IMR-90 (cell line): Measurements from ENCODE around the gene LATS1. TPM values are rescaled to one million over a fixed set of nuclear protein-coding genes. Genes with fewer than 3 reads are reported as not detected.
A peak's percentile ranks its signal among the peaks of the same experiment; 100 is the strongest.

Source experiments
- ATAC-seq: fragments of 200-7000 bp; cut with Tn5 transposase; 2 replicates; pipeline ENCODE4 v1.9.1; 2020; ENCODE audit warnings: low read depth, mild to moderate bottlenecking, moderate library complexity
- BruUV-seq: library from RNA; stranded (reverse); fragments of 400-500 nt; replicated peaks from 2 replicates; lab custom pipeline; 2021; lab: Mats Ljungman, UMichigan
- CTCF ChIA-PET: fragments of 300-600 bp; formaldehyde crosslinking; extraction: SDS; loops from one replicate; lab custom pipeline; 2021; ENCODE audit warnings: antibody characterized with exemption; lab: Yijun Ruan, JAX
- POLR2A ChIA-PET: fragments of 300-600 bp; sonication (Branson Sonifier 250); formaldehyde crosslinking; loops from one replicate; lab custom pipeline; 2022; ENCODE audit warnings: antibody characterized with exemption; ENCODE audit not compliant: unreplicated experiment; lab: Charles Lee
- DNase-seq: peaks from one replicate; pipeline ENCODE4 v3.0.0; 2013
- H2AFZ ChIP-seq: replicated peaks from 2 replicates; pipeline ENCODE3; 2013; ENCODE audit warnings: low read length, mild to moderate bottlenecking; ENCODE audit not compliant: poor library complexity
- H2AK5ac ChIP-seq: 2 replicates; pipeline ENCODE4 v1.6.1; 2013; ENCODE audit warnings: low read depth, low read length, inconsistent platforms
- H2AK9ac ChIP-seq: replicated peaks from 2 replicates; pipeline ENCODE3; 2013; ENCODE audit warnings: mild to moderate bottlenecking, low read depth, low read length, moderate library complexity; ENCODE audit not compliant: poor library complexity
- H2BK120ac ChIP-seq: 2 replicates; pipeline ENCODE4 v1.6.1; 2013; ENCODE audit warnings: low read depth, low read length, inconsistent platforms
- H2BK15ac ChIP-seq: 3 replicates; pipeline ENCODE4 v1.6.1; 2013; ENCODE audit warnings: low read depth, low read length, inconsistent platforms
- H2BK20ac ChIP-seq: 2 replicates; pipeline ENCODE4 v1.6.1; 2013; ENCODE audit warnings: low read depth, mild to moderate bottlenecking, inconsistent platforms, low read length, moderate library complexity
- H2BK5ac ChIP-seq: 2 replicates; pipeline ENCODE4 v1.6.1; 2013; ENCODE audit warnings: mild to moderate bottlenecking, low read depth, low read length, inconsistent platforms; ENCODE audit not compliant: poor library complexity, severe bottlenecking
- H3K14ac ChIP-seq: replicated peaks from 2 replicates; pipeline ENCODE4 v1.6.1; 2013; ENCODE audit warnings: low read depth, low read length, inconsistent platforms
- H3K18ac ChIP-seq: 2 replicates; pipeline ENCODE4 v1.6.1; 2013; ENCODE audit warnings: low read depth, low read length, control low read depth
- H3K23ac ChIP-seq: 2 replicates; pipeline ENCODE4 v1.6.1; 2013; ENCODE audit warnings: low read depth, low read length, inconsistent platforms
- H3K27ac ChIP-seq: 2 replicates; pipeline ENCODE4 v1.5.1; 2013; ENCODE audit warnings: mild to moderate bottlenecking, control low read depth, low read length; ENCODE audit not compliant: insufficient read depth
- H3K27me3 ChIP-seq: 2 replicates; pipeline ENCODE4 v1.6.1; 2013; ENCODE audit warnings: low read length; ENCODE audit not compliant: control insufficient read depth, insufficient read depth
- H3K36me3 ChIP-seq: 2 replicates; pipeline ENCODE4 v1.6.1; 2013; ENCODE audit warnings: low read length, mixed read lengths; ENCODE audit not compliant: control insufficient read depth, insufficient read depth
- H3K4ac ChIP-seq: 2 replicates; pipeline ENCODE4 v1.6.1; 2013; ENCODE audit warnings: low read depth, low read length, inconsistent platforms
- H3K4me1 ChIP-seq: 2 replicates; pipeline ENCODE4 v1.6.1; 2013; ENCODE audit warnings: low read length, mixed read lengths; ENCODE audit not compliant: control insufficient read depth, insufficient read depth
- H3K4me2 ChIP-seq: 2 replicates; pipeline ENCODE4 v1.6.1; 2013; ENCODE audit warnings: low read depth, mild to moderate bottlenecking, control low read depth, low read length, moderate library complexity
- H3K4me3 ChIP-seq: 2 replicates; pipeline ENCODE4 v1.5.1; 2013; ENCODE audit warnings: low read depth, mild to moderate bottlenecking, control low read depth, low read length, moderate library complexity; ENCODE audit not compliant: insufficient read depth
- H3K56ac ChIP-seq: 2 replicates; pipeline ENCODE4 v1.6.1; 2013; ENCODE audit warnings: low read length, inconsistent platforms; ENCODE audit not compliant: insufficient read depth; ENCODE audit errors: extremely low read depth
- H3K79me1 ChIP-seq, 2 experiments: 2 replicates each; pipeline ENCODE4 v1.6.1; 2013; ENCODE audit warnings: low read length in 2 of 2, inconsistent platforms in 1 of 2, low read depth in 1 of 2
- H3K9ac ChIP-seq: 2 replicates; pipeline ENCODE4 v1.6.1; 2013; ENCODE audit warnings: low read depth, low read length, control low read depth
- H3K9me1 ChIP-seq: 2 replicates; pipeline ENCODE4 v1.6.1; 2013; ENCODE audit warnings: low read length, inconsistent platforms; ENCODE audit not compliant: insufficient read depth
- H3K9me3 ChIP-seq: 2 replicates; pipeline ENCODE4 v1.6.1; 2013; ENCODE audit warnings: low read length; ENCODE audit not compliant: control insufficient read depth, insufficient read depth
- H4K20me1 ChIP-seq: 2 replicates; pipeline ENCODE4 v1.6.1; 2013; ENCODE audit warnings: low read length, inconsistent platforms; ENCODE audit not compliant: insufficient read depth
- H4K5ac ChIP-seq: 2 replicates; pipeline ENCODE4 v1.6.1; 2013; ENCODE audit warnings: mild to moderate bottlenecking, low read depth, low read length, control low read depth
- H4K8ac ChIP-seq, 2 experiments: 2 replicates each; pipeline ENCODE4 v1.6.1; 2013; ENCODE audit warnings: low read depth in 2 of 2, low read length in 2 of 2, control low read depth in 1 of 2, inconsistent platforms in 1 of 2
- H4K91ac ChIP-seq: 2 replicates; pipeline ENCODE4 v1.6.1; 2013; ENCODE audit warnings: low read depth, low read length, inconsistent platforms; ENCODE audit not compliant: insufficient read depth
- CEBPB ChIP-seq: IDR thresholded peaks from 2 replicates; pipeline ENCODE4 v1.6.1; 2012; ENCODE audit warnings: low read depth, low read length, improper control_type of control experiment
- CHD1 ChIP-seq: IDR thresholded peaks from 2 replicates; pipeline ENCODE4 v1.6.1; 2012; ENCODE audit warnings: low read depth, low read length, improper control_type of control experiment
- WGBS, 2 experiments: methylation state at CpG; one replicate each; pipeline versions ENCODE4 v1.1.5 to v1.1.7; 2013; ENCODE audit warnings: missing lambda C conversion rate in 2 of 2; ENCODE audit not compliant: insufficient read length in 1 of 2; ENCODE audit errors: extremely low coverage in 2 of 2; 5-methylcytosine and 5-hydroxymethylcytosine counted together
- dilution Hi-C: fragments of 300-500 bp; cut with HindIII; formaldehyde crosslinking; loops from one replicate; pipeline ENCODE4 v1.14.3; 2018; ENCODE audit warnings: low sequenced_read_pairs; ENCODE audit not compliant: unreplicated experiment
- in situ Hi-C: fragments of 300-500 bp; cut with MboI; formaldehyde crosslinking; loops from 3 replicates; pipeline ENCODE4 v1.14.3; 2019; ENCODE audit warnings: low sequenced_read_pairs, inconsistent platforms, mixed read lengths
- intact Hi-C: fragments of 100-400 bp; cut with micrococcal nuclease; formaldehyde crosslinking; loops from 2 replicates; pipeline ENCODE4 v1.10.0; 2022
- polyA plus RNA-seq, 3 experiments: library from polyadenylated mRNA; depleted of rRNA; stranded (reverse); fragments of >200 nt; gene quantifications; 2 replicates each; pipeline ENCODE4 v1.2.3, GENCODE V29; 2012; ENCODE audit warnings: low replicate concordance in 1 of 3
- total RNA-seq: library from RNA; depleted of rRNA; stranded (reverse); fragments of >200 nt; gene quantifications from 2 replicates; pipeline ENCODE4 v1.2.3, GENCODE V29; 2012

The LATS1 gene
- total and polyA plus RNA-seq, 2 of the 4 experiments (the other 2 are of a cell fraction), result 7.9 to 20.1 TPM

DNA sequence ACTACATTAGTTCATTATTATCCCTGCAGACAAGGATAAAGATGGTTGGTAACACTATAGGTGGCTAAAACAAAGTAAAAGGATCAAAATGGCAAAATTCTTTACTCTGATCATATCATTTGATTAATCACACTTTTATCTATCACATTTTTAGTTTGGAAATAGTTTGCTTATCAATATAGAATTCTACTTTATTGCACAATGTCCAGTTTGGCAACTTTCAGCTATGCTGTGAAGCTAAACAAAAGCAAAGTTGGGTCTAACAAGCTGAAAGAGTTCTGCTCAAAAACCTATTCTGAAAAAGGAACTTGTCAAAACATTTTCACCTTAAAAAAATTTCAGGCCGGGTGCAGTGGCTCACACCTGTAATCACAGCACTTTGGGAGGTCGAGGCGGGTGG lies 7.9 kb upstream of the LATS1 start:
- TF ChIP-seq CEBPB (peak; percentile 71), CHD1 (no peak)
- no peak overlapping the region for H2AK5ac ChIP-seq
- no peak overlapping the region for H3K23ac ChIP-seq
- no peak overlapping the region for H4K91ac ChIP-seq
- no peak overlapping the region for H2BK120ac ChIP-seq
- no CpG with 5 or more reads among the region's 3 CpGs for WGBS, 2 experiments
- BruUV-seq, result TSS peak; percentile 46
- H4K8ac ChIP-seq, result no peak overlapping the region
- no peaks in the 10 kb centered on the region for H3K9me3 ChIP-seq
- no peak overlapping the region for H3K56ac ChIP-seq
- H2BK15ac ChIP-seq, result no peak overlapping the region
- dilution Hi-C loops, result no loop called here
- H3K4ac ChIP-seq, result no peak overlapping the region
- intact Hi-C loops, result loop anchor here (10.0 kb wide), 1 partner anchor 289 kb away; no protein-coding TSS in a partner anchor
- H3K9me1 ChIP-seq, result no peaks in the 10 kb centered on the region
- H3K18ac ChIP-seq, result no peak overlapping the region
- H3K9ac ChIP-seq, result no peak overlapping the region
- no peak overlapping the region for H4K5ac ChIP-seq
- no peaks in the 10 kb centered on the region for H3K27me3 ChIP-seq
- no peak overlapping the region for H3K27ac ChIP-seq
- H3K14ac ChIP-seq, result no peak overlapping the region
- H3K4me1 ChIP-seq, result no peaks in the 10 kb centered on the region
- ChIA-PET POLR2A (no interaction called here), CTCF (no interaction called here)
- no peak overlapping the region for H2BK20ac ChIP-seq
- no peak overlapping the region for H2AK9ac ChIP-seq
- H3K4me3 ChIP-seq, result no peak overlapping the region
- in situ Hi-C loops, result loop anchor here (10.0 kb wide), 1 partner anchor 199 kb away; the partner anchor contains the start of gene RAET1G
- H3K79me1 ChIP-seq, result no peaks in the 10 kb centered on the region
- no peak for DNase-seq
- no peak overlapping the region for H2BK5ac ChIP-seq
- no peaks in the 10 kb centered on the region for H4K20me1 ChIP-seq
- no peak overlapping the region for H3K4me2 ChIP-seq
- H2AFZ ChIP-seq, result no peak overlapping the region
- peaks cover 17% of the 10 kb centered on the region for H3K36me3 ChIP-seq
- no peak for ATAC-seq
